Ovary (tissue), 3 donors: ENCODE results near the gene SGPL1.

Experiments used
- CTCF ChIP-seq, 3 donors: fragments of 450-650 bp in 2 of 3; fragments of 200-600 bp in 1 of 3; IDR thresholded peaks; one replicate each; pipeline versions ENCODE4 v1.5.1 to v1.8.0; 2016 to 2022; ENCODE audit warnings: antibody characterized with exemption in 3 of 3, mild to moderate bottlenecking in 1 of 3
- EP300 ChIP-seq: sonication (generic); formaldehyde crosslinking; IDR thresholded peaks from one replicate; pipeline ENCODE4 v1.6.1; 2017; ENCODE audit warnings: antibody characterized with exemption
- POLR2A ChIP-seq: fragments of 450-650 bp; IDR thresholded peaks from one replicate; pipeline ENCODE4 v1.6.1; 2017; ENCODE audit warnings: antibody characterized with exemption, mild to moderate bottlenecking, moderate library complexity
- donor health status: DM: no; HTN: no; CAD: no.

GRCh38 chr10:70917635-70918034 is 101.9 kb downstream of the SGPL1 start:
- no peak for TF ChIP-seq CTCF (IDR thresholded peaks at IDR 0.05)
- TF ChIP-seq POLR2A, result no peak
- no peak for TF ChIP-seq EP300
